Chondrocyte (in vitro differentiated cells): ENCODE measurements around the gene NUAK1. TPM values are rescaled to one million over a fixed set of nuclear protein-coding genes. Genes with fewer than 3 reads are reported as not detected.

Source experiments
- DNase-seq: peaks from one replicate; pipeline ENCODE4 v3.0.0; 2021; ENCODE audit warnings: mixed read lengths, low spot score
- H3K27ac Mint-ChIP-seq: one replicate; pipeline ENCODE4 v1.8.0; 2021; ENCODE audit warnings: mild to moderate bottlenecking, moderate library complexity, mixed read lengths; ENCODE audit not compliant: unreplicated experiment
- H3K27me3 Mint-ChIP-seq: 2 replicates; pipeline ENCODE4 v1.8.0; 2021; ENCODE audit warnings: low read depth, mixed read lengths
- H3K36me3 Mint-ChIP-seq: 2 replicates; pipeline ENCODE4 v1.8.0; 2021; ENCODE audit warnings: low read depth, mixed read lengths
- H3K4me1 Mint-ChIP-seq: 2 replicates; pipeline ENCODE4 v1.8.0; 2021; ENCODE audit warnings: low read depth, mild to moderate bottlenecking, mixed read lengths
- H3K4me3 Mint-ChIP-seq: one replicate; pipeline ENCODE4 v1.8.0; 2021; ENCODE audit warnings: mild to moderate bottlenecking, moderate library complexity, mixed read lengths; ENCODE audit not compliant: unreplicated experiment
- H3K9me3 Mint-ChIP-seq: 2 replicates; pipeline ENCODE4 v1.8.0; 2021; ENCODE audit warnings: low read depth, mixed read lengths
- CTCF ChIP-seq: fragments of 200-600 bp; sonication (generic); IDR thresholded peaks from 2 replicates; pipeline ENCODE4 v1.5.0; 2021; ENCODE audit warnings: antibody characterized with exemption, mild to moderate bottlenecking, moderate library complexity
- total RNA-seq: library from RNA; stranded (reverse); gene quantifications from 3 replicates; pipeline ENCODE4 v1.2.1, GENCODE V29; 2021

The NUAK1 gene
- total RNA-seq, 1 donor from 2014 or later = 78.1 TPM

GRCh38 chr12:106013941-106014340 is 124.8 kb downstream of the NUAK1 start:
- Mint-ChIP-seq H3K36me3 (no peaks in the 10 kb centered on the region), H3K27me3 (no peaks in the 10 kb centered on the region), H3K4me1 (peaks cover 17% of the 10 kb centered on the region), H3K9me3 (peaks cover 10% of the 10 kb centered on the region), H3K4me3 (no peak overlapping the region), H3K27ac (peak overlapping the region; percentile 14)
- no peak for DNase-seq
- TF ChIP-seq CTCF = no peak

Other genes starting within 250 kb of the NUAK1 start
- 329 to 348 TPM (median 333 TPM) in 3 replicates for gene CKAP4, start 109.1 kb upstream of the NUAK1 start, total RNA-seq
- 16.4 to 31.2 TPM (median 29.5 TPM) in 3 replicates for gene TCP11L2, start 163.8 kb upstream of the NUAK1 start, total RNA-seq
- 9.6 to 14.5 TPM (median 10.7 TPM) in 3 replicates for gene POLR3B, start 218.8 kb upstream of the NUAK1 start, total RNA-seq